NCI-H2171 (cell line): Measurements from ENCODE around the gene CCNI2.

Experiments used
- DNase-seq: peaks from one replicate; lab custom pipeline; 2025; lab: John Stamatoyannopoulos, UW

CCNI2 gene

GRCh38 chr5:132749506-132749905 is 2.3 kb downstream of the CCNI2 start:
- no peak for DNase-seq

DNA sequence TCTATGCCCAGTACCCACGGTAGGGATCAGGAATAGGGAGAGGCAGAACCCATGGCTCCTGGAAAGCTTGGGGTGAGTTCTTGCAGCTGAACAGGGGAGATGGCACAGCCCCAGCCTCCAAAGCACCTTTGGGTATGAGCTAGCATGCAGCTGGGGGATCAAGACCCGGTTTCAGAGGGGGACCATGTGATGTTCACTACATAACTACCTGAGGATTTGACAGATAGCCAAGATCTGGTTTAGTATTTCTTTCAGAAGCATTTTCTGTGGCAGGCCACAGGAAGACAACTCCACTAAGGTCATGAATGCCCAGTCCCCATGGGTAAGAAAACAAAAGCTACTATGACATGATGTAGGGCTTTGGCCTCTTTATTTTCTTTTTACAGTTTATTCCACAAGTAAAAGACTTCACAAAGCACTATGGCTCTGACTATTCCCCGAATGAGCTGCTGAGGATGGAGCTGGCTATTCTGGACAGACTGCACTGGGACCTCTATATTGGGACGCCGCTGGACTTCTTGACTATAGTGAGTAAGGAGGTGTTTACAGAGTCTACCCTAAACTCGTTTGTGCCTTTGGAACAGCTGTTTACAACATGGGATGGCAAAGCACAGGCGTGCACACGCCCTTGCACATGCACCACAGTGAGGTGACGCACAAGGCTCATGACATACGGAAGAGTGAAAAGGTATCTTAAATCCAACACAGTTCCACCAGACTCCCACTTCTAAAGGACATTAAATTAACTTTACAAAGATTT is 3.4 kb downstream of the CCNI2 start:
- no peak for DNase-seq

- DNase-seq, result no peak
These were observed 4.2 kb downstream of the CCNI2 start for GRCh38 chr5:132751444-132751843.

- no peak for DNase-seq
These were observed 4.8 kb downstream of the CCNI2 start for GRCh38 chr5:132751971-132752580.

- DNase-seq, result no peak
These were observed 5.4 kb downstream of the CCNI2 start for GRCh38 chr5:132752581-132753125.

GRCh38 chr5:132753135-132753987 is 6.1 kb downstream of the CCNI2 start:
- no peak for DNase-seq

DNA sequence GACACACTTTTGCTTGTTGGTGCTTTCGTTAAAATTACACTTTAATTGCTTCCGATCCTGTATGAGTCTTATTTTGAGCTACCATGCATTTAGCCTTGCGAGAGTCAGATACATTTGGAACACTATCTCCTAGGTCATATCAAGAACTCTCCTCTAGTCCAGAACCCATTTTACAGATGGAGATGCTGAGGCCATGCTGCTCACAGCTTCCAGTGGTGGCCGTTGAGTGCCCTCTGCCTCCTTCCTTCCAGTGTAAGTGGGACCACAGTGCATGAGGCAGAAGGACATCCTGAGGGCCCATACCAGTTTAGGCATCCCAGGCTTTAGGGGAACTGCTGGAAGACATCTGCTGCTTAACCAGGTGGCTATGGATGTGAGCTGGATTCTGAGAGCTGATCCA is 6.9 kb downstream of the CCNI2 start:
- DNase-seq, result no peak

DNA sequence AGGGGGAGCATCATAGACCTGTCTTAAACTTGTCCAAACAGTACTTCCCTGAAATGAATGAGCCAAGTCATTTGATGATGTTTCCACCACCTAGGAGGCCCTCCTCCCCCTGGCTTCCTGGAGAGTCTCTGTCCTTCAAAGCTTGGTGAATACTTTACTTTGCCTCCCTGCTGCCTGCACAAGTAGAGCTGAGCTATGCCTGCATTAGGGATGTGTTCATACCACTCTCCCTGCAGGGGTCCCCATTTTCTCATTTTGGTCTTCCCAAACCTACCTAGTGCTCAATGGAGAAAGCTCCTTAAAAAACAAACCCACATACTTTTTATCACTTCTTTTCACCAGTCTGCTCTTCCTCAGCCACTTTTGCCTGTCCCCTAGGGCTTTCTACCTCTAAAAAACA is 7.7 kb downstream of the CCNI2 start:
- DNase-seq, result no peak

DNA sequence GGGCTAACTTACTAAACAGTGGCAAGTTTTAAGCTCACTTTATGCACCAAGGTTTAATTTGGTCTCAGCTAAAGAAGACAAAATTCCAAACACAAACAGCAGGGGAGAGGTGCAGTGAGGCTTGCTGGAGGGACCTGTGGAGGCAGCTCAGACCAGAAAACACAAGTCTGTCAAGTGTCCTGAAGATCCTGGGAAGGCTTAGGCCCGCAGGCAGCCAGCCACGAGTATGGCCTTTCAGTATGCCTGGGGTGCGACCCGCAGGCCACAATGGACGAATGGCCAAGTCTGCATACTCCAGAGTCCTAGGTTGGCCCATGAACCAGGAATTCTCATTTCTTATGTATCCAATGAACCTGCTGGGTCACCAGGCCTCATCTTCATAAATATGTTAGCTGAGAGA is 9.3 kb downstream of the CCNI2 start:
- no peak for DNase-seq

- DNase-seq, result no peak
These were observed 11.2 kb downstream of the CCNI2 start for GRCh38 chr5:132758451-132758850.

GRCh38 chr5:132759114-132760048 is 12.2 kb downstream of the CCNI2 start:
- DNase-seq, result no peak

DNA sequence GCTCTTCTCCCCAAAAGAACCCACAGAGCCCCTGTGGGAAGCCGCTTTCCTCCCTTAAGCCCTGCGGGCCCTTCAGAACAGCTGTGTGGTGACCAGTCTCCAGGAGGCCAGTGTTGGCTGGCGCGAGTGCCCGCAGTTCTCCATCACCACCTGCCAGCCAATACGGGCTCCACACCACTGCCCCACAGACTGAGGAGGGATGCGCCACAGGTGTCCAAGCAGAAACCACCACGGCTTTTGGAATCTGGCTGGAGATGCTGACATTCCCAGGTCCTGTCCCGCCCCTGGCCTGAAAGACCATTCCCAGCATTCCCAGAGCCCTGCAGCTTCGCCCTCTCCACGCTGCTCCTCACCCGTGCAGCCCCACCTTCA is 12.8 kb downstream of the CCNI2 start:
- no peak for DNase-seq

GRCh38 chr5:132760601-132761317 is 13.5 kb downstream of the CCNI2 start:
- no peak for DNase-seq

DNA sequence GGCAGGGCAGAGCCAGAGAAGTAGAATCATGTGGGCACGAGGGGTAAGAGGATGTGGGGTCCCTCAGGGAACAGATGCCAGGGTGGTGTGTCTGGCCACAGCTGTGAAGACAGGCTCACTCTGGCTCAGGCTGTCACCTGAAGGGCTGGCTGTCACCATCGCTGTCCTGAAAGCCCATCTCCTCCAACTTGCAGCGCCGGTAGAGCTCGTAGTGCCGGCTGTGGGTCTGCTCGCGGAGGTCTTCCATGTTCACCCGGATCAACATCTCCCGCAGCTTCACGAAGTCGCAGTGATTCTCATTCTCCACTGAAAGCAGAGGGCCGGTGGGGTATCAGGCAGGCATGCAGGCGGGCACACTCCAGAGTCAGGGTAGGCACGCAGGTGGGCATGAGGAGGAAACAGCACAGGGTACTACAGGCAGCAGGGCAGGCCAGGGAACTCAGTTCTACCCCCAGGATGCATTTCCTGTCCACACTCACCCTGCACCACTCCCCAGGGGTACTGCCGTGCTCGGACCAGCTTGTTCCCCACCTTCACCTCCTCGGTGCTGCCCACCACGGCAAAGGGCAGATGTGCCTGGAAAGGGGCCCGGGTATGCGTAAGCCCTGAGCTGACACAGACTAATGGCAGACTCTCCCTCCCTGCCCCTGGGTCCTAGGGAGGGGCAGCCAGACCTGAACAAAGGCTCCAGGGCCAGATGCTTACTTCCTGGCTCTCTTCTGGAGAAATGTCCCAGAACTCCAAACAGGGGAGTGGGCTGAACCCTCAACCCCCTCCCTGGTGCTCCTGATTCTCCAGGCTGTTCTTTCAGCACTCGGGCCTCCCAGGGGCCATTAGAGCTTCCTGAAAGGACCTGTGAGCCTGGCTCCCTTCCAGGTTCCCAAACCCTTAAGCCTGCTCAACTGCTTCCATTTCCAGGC is 14.4 kb downstream of the CCNI2 start:
- no peak for DNase-seq

GRCh38 chr5:132762246-132763000 is 15.2 kb downstream of the CCNI2 start:
- no peak for DNase-seq

- DNase-seq, result no peak
These were observed 16.2 kb downstream of the CCNI2 start for GRCh38 chr5:132763181-132764036.

GRCh38 chr5:132764051-132764450 is 16.8 kb downstream of the CCNI2 start:
- no peak for DNase-seq

GRCh38 chr5:132764671-132765238 is 17.5 kb downstream of the CCNI2 start:
- DNase-seq, result no peak
